ENCODE results near the gene ABCC4. TPM values are rescaled to one million over a fixed set of nuclear protein-coding genes. Genes with fewer than 3 reads are reported as not detected.

ABCC4 gene
- total and polyA plus RNA-seq, 2 donors from 2014 or later: 11.3 to 52.4 TPM

- Histone ChIP-seq H3K36me3 (ENCODE audit: control insufficient read depth in 2 of 3, insufficient read depth in 3 of 3, low read length in 3 of 3) (peaks cover 3 to 9% (median 4%) of the 10 kb centered on the region in 3 donors), H3K27me3 (ENCODE audit: control insufficient read depth, insufficient read depth, low read length) (no peaks in the 10 kb centered on the region), H3K4me3 (ENCODE audit: low read length in 3 of 3) (no peak overlapping the region), H3K9ac (ENCODE audit: low read length in 3 of 3) (no peak overlapping the region), H3K4me1 (ENCODE audit: control insufficient read depth in 2 of 3, insufficient read depth in 2 of 3, low read depth in 1 of 3, low read length in 3 of 3) (no peaks in the 10 kb centered on the region), H3K27ac (ENCODE audit: low read depth in 2 of 2, low read length in 2 of 2) (no peak overlapping the region), H3K9me3 (ENCODE audit: control insufficient read depth in 2 of 3, insufficient read depth in 1 of 3, low read length in 3 of 3) (no peaks in the 10 kb centered on the region)
- no peak for DNase-seq
- intact Hi-C loops (cut with DNase I): no loop called here
- TF ChIP-seq CTCF (IDR thresholded peaks at IDR 0.05; ENCODE audit: borderline replicate concordance, extremely low read depth, insufficient read depth): no peak
- FAIRE-seq: no peak
Measured at GRCh38 chr13:95067303-95067702, 233.9 kb downstream of the ABCC4 start.

- DNase-seq: no peak
- Histone ChIP-seq H3K27ac (ENCODE audit: low read depth in 2 of 2, low read length in 2 of 2) (no peak overlapping the region), H3K4me1 (ENCODE audit: control insufficient read depth in 2 of 3, insufficient read depth in 2 of 3, low read depth in 1 of 3, low read length in 3 of 3) (no peaks in the 10 kb centered on the region), H3K9me3 (ENCODE audit: control insufficient read depth in 2 of 3, insufficient read depth in 1 of 3, low read length in 3 of 3) (no peaks in the 10 kb centered on the region), H3K9ac (ENCODE audit: low read length in 3 of 3) (no peak overlapping the region), H3K36me3 (ENCODE audit: control insufficient read depth in 2 of 3, insufficient read depth in 3 of 3, low read length in 3 of 3) (peaks cover 0 to 2% (median 0%) of the 10 kb centered on the region in 3 donors), H3K4me3 (ENCODE audit: low read length in 3 of 3) (no peak overlapping the region), H3K27me3 (ENCODE audit: control insufficient read depth, insufficient read depth, low read length) (no peaks in the 10 kb centered on the region)
- FAIRE-seq: no peak
- no peak for TF ChIP-seq CTCF (IDR thresholded peaks at IDR 0.05; ENCODE audit: borderline replicate concordance, extremely low read depth, insufficient read depth)
- intact Hi-C loops (cut with DNase I): no loop called here
Measured at GRCh38 chr13:95060014-95060519, 241.2 kb downstream of the ABCC4 start.

- Histone ChIP-seq H3K36me3 (ENCODE audit: control insufficient read depth in 2 of 3, insufficient read depth in 3 of 3, low read length in 3 of 3) (peaks cover 0 to 2% (median 0%) of the 10 kb centered on the region in 3 donors), H3K27me3 (ENCODE audit: control insufficient read depth, insufficient read depth, low read length) (no peaks in the 10 kb centered on the region), H3K9me3 (ENCODE audit: control insufficient read depth in 2 of 3, insufficient read depth in 1 of 3, low read length in 3 of 3) (no peaks in the 10 kb centered on the region), H3K27ac (ENCODE audit: low read depth in 2 of 2, low read length in 2 of 2) (no peak overlapping the region), H3K4me1 (ENCODE audit: control insufficient read depth in 2 of 3, insufficient read depth in 2 of 3, low read depth in 1 of 3, low read length in 3 of 3) (no peaks in the 10 kb centered on the region), H3K9ac (ENCODE audit: low read length in 3 of 3) (no peak overlapping the region), H3K4me3 (ENCODE audit: low read length in 3 of 3) (no peak overlapping the region)
- no peak for TF ChIP-seq CTCF (IDR thresholded peaks at IDR 0.05; ENCODE audit: borderline replicate concordance, extremely low read depth, insufficient read depth)
- FAIRE-seq (no peak), DNase-seq (no peak)
- intact Hi-C loops (cut with DNase I): no loop called here
Measured at GRCh38 chr13:95059306-95059705, 241.9 kb downstream of the ABCC4 start.

- H3K4me3 ChIP-seq (ENCODE audit: low read length in 3 of 3): no peak overlapping the region
- no peak overlapping the region for H3K9ac ChIP-seq (ENCODE audit: low read length in 3 of 3)
- FAIRE-seq: no peak
- no peak overlapping the region for H3K27ac ChIP-seq (ENCODE audit: low read depth in 2 of 2, low read length in 2 of 2)
- no peaks in the 10 kb centered on the region for H3K9me3 ChIP-seq (ENCODE audit: control insufficient read depth in 2 of 3, insufficient read depth in 1 of 3, low read length in 3 of 3)
- TF ChIP-seq CTCF (IDR thresholded peaks at IDR 0.05; ENCODE audit: borderline replicate concordance, extremely low read depth, insufficient read depth): no peak
- H3K27me3 ChIP-seq (ENCODE audit: control insufficient read depth, insufficient read depth, low read length): no peaks in the 10 kb centered on the region
- intact Hi-C loops (cut with DNase I): no loop called here
- H3K36me3 ChIP-seq (ENCODE audit: control insufficient read depth in 2 of 3, insufficient read depth in 3 of 3, low read length in 3 of 3): peaks cover 0 to 2% (median 0%) of the 10 kb centered on the region in 3 donors
- no peak for DNase-seq
- H3K4me1 ChIP-seq (ENCODE audit: control insufficient read depth in 2 of 3, insufficient read depth in 2 of 3, low read depth in 1 of 3, low read length in 3 of 3): no peaks in the 10 kb centered on the region
Measured at GRCh38 chr13:95058680-95059079, 242.6 kb downstream of the ABCC4 start.

Measured in kidney (tissue), 14 donors.